Activated naive CD8-positive, alpha-beta T cell treated with anti-CD3 and anti-CD28 coated beads for 36 hours (primary cell): ENCODE data around the gene GTF2A1. TPM values are rescaled to one million over a fixed set of nuclear protein-coding genes. Genes with fewer than 3 reads are reported as not detected.
"Not testable (repeated sequence)": the region's sequence is repeated elsewhere in the genome, so short reads cannot be mapped to it uniquely, and the experiment has no call there.

Experiments
- DNase-seq: peaks from one replicate; pipeline ENCODE4 v3.0.0; 2021
- H3K27ac Mint-ChIP-seq: one replicate; pipeline ENCODE4 v1.8.0; 2022; ENCODE audit warnings: mild to moderate bottlenecking, moderate library complexity, mixed read lengths
- H3K27me3 Mint-ChIP-seq: one replicate; pipeline ENCODE4 v1.8.0; 2022; ENCODE audit warnings: mild to moderate bottlenecking, mixed read lengths
- H3K36me3 Mint-ChIP-seq: one replicate; pipeline ENCODE4 v1.8.0; 2021; ENCODE audit warnings: mild to moderate bottlenecking, mixed read lengths
- H3K4me1 Mint-ChIP-seq: one replicate; pipeline ENCODE4 v1.8.0; 2021; ENCODE audit warnings: mixed read lengths
- H3K4me3 Mint-ChIP-seq: one replicate; pipeline ENCODE4 v1.8.0; 2022; ENCODE audit warnings: mild to moderate bottlenecking, moderate library complexity, mixed read lengths
- H3K9me3 Mint-ChIP-seq: one replicate; pipeline ENCODE4 v1.8.0; 2022; ENCODE audit warnings: mixed read lengths
- total RNA-seq, 2 experiments: library from RNA; stranded (reverse); gene quantifications; one replicate each; pipeline ENCODE4 v1.2.3, GENCODE V29; 2021

The GTF2A1 gene
- total RNA-seq, 2 experiments from 2014 or later, result 42.5 TPM

- not testable (repeated sequence) for H3K27ac Mint-ChIP-seq, DNase-seq, H3K27me3 Mint-ChIP-seq, H3K4me1 Mint-ChIP-seq, H3K36me3 Mint-ChIP-seq, H3K4me3 Mint-ChIP-seq
- peaks cover 13% of the 10 kb centered on the region for H3K9me3 Mint-ChIP-seq
Observed at GRCh38 chr14:81244431-81244830, 23.7 kb upstream of the GTF2A1 start.

DNA sequence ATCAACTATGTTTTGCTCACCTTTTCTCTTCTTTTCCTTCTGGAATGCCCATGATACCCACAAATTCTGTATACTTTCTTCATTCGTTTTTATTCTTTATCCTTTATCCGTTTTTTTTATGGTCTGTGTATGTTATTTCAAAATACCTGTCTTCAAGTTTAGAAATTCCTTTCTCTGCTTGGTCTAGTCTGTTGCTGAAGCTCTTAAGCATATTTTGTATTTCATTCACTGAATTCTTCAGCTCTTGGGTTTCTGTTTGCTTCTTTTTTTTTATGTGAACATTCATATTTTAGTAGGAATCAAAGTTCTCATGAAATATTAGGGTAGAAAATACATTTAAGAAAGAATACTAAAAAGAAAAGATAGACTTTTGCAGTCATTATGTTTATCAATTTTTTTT, 22.7 kb upstream of the GTF2A1 start:
- H3K27me3 Mint-ChIP-seq, result peaks cover 5% of the 10 kb centered on the region

DNA sequence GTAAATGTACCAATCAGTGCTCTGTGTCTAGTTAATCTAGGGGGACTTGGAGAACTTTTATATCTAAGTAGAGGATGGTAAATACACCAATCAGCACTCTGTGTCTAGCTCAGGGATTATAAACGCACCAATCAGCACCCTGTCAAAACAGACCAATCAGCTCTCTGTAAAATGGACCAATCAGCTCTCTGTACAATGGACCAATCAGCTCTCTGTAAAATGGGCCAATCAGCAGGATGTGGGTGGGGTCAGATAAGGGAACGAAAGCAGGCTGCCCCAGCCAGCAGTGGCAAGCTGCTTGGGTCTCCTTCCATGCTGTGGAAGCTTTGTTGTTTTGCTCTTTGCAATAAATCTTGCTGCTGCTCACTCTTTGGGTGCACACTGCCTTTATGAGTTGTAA, 16.1 kb upstream of the GTF2A1 start:
- not testable (repeated sequence) for H3K36me3 Mint-ChIP-seq, H3K4me1 Mint-ChIP-seq, H3K27ac Mint-ChIP-seq, H3K27me3 Mint-ChIP-seq, H3K9me3 Mint-ChIP-seq, DNase-seq, H3K4me3 Mint-ChIP-seq

More for the DNA sequence above, 22.7 kb upstream of the GTF2A1 start:
- DNase-seq, result no peak
- Mint-ChIP-seq H3K9me3 (peaks cover 13% of the 10 kb centered on the region), H3K4me3 (no peak overlapping the region), H3K4me1 (no peaks in the 10 kb centered on the region), H3K27ac (no peak overlapping the region), H3K36me3 (peaks cover 6% of the 10 kb centered on the region)

DNA sequence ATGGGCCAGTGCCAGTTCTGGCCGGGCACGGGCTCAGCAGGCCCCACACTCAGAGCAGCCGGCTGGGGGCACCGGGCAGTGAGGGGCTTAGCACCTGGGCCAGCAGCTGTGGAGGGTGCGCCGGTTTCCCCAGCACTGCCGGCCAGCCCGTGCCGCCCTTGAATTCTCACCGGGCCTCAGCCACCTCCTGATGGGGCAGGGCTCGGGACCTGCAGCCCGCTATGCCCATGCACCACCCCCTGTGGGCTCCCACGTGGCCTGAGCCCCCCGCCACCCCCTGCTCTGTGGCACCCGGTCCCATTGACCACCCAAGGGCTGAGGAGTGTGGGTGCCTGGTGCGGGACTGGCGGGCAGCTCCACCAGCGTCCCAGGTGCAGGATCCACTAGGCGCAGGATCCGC, 15.4 kb upstream of the GTF2A1 start:
- Mint-ChIP-seq H3K27me3 (no peaks in the 10 kb centered on the region), H3K4me3 (no peak overlapping the region), H3K9me3 (no peaks in the 10 kb centered on the region), H3K4me1 (peaks cover 3% of the 10 kb centered on the region), H3K36me3 (no peaks in the 10 kb centered on the region), H3K27ac (no peak overlapping the region)
- DNase-seq, result no peak

DNA sequence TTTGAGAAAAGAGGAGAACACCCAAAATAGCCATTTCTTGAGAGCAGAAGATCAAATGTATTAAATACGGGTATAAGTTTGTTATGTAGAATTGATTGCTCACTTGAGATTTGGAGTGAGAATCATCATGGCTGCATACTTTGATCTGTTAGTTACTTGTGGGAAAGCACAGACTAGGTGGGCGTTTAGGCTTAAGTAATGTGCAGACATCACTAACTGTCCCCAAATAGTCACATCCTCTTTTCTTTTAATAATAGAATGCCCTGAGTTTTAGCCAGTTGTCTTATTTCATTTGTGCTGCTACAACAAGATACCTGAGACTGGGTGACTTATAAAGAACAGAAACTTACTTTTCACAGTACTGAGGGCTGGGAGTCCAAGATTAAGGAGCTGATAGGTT, 14.3 kb upstream of the GTF2A1 start:
- H3K27ac Mint-ChIP-seq, result no peak overlapping the region
- no peak for DNase-seq
- H3K36me3 Mint-ChIP-seq, result no peaks in the 10 kb centered on the region
- peaks cover 3% of the 10 kb centered on the region for H3K4me1 Mint-ChIP-seq
- H3K9me3 Mint-ChIP-seq, result no peaks in the 10 kb centered on the region
- no peak overlapping the region for H3K4me3 Mint-ChIP-seq
- no peaks in the 10 kb centered on the region for H3K27me3 Mint-ChIP-seq

GRCh38 chr14:81234278-81234677, 13.5 kb upstream of the GTF2A1 start:
- no peaks in the 10 kb centered on the region for H3K36me3 Mint-ChIP-seq
- DNase-seq, result no peak
- no peaks in the 10 kb centered on the region for H3K9me3 Mint-ChIP-seq
- H3K4me1 Mint-ChIP-seq, result peaks cover 3% of the 10 kb centered on the region
- no peak overlapping the region for H3K4me3 Mint-ChIP-seq
- H3K27me3 Mint-ChIP-seq, result no peaks in the 10 kb centered on the region
- H3K27ac Mint-ChIP-seq, result no peak overlapping the region

DNA sequence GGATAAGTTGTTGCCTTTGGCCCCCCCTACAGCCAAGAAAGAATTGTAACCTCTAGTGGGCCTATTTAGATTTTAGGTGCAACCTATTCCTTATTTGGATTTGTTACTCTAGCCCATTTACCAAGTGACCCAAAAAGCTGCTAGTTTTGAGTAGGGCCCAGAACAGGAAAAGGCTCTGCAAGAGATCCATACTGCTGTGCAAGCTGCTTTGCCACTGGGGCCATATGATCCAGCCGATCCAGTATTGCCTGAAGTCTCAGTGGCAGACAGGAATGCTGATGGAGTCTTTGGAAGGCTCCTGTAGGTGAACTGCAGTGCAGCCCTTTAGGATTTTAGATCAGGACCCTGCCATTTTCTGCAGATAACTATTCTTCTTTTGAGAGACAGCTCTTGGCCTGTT, 12.9 kb upstream of the GTF2A1 start:
- no peaks in the 10 kb centered on the region for H3K27me3 Mint-ChIP-seq
- DNase-seq, result no peak
- H3K4me1 Mint-ChIP-seq, result peaks cover 3% of the 10 kb centered on the region
- no peak overlapping the region for H3K27ac Mint-ChIP-seq
- H3K9me3 Mint-ChIP-seq, result no peaks in the 10 kb centered on the region
- H3K36me3 Mint-ChIP-seq, result no peaks in the 10 kb centered on the region
- no peak overlapping the region for H3K4me3 Mint-ChIP-seq

DNA sequence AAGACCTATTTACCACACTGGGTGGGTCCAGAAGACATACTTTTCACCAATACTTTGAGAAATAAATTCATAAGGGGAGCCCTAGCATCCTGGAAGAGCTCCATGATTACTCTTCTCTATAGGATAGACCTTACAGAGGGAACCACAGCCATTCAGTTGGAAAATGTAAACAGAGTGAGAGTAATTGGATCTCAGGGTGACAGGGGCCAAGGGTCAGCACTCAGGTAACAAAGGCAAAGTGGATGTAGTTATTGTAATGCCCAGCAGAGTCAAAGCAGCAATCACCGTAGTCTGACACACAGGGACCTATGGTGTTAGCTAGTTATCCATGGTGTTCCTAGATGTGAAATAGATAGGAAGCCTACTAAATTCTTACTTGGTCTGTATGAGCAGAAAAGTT, 10.8 kb upstream of the GTF2A1 start:
- H3K4me3 Mint-ChIP-seq, result no peak overlapping the region
- no peak overlapping the region for H3K27ac Mint-ChIP-seq
- DNase-seq, result no peak
- no peaks in the 10 kb centered on the region for H3K36me3 Mint-ChIP-seq
- H3K9me3 Mint-ChIP-seq, result no peaks in the 10 kb centered on the region
- H3K4me1 Mint-ChIP-seq, result peaks cover 3% of the 10 kb centered on the region
- no peaks in the 10 kb centered on the region for H3K27me3 Mint-ChIP-seq

GRCh38 chr14:81224222-81224621, 3.5 kb upstream of the GTF2A1 start:
- DNase-seq, result no peak
- Mint-ChIP-seq H3K4me1 (peaks cover 6% of the 10 kb centered on the region), H3K27me3 (peaks cover 4% of the 10 kb centered on the region), H3K9me3 (no peaks in the 10 kb centered on the region), H3K27ac (no peak overlapping the region), H3K36me3 (peaks cover 10% of the 10 kb centered on the region), H3K4me3 (no peak overlapping the region)

GRCh38 chr14:81223788-81224187, 3.0 kb upstream of the GTF2A1 start:
- H3K27me3 Mint-ChIP-seq, H3K4me3 Mint-ChIP-seq, H3K4me1 Mint-ChIP-seq, H3K27ac Mint-ChIP-seq, H3K9me3 Mint-ChIP-seq, DNase-seq: not testable (repeated sequence)
- H3K36me3 Mint-ChIP-seq, result peaks cover 12% of the 10 kb centered on the region

- peaks cover 12% of the 10 kb centered on the region for H3K4me1 Mint-ChIP-seq
- H3K27ac Mint-ChIP-seq, result no peak overlapping the region
- H3K27me3 Mint-ChIP-seq, result peaks cover 4% of the 10 kb centered on the region
- no peaks in the 10 kb centered on the region for H3K9me3 Mint-ChIP-seq
- no peak overlapping the region for H3K4me3 Mint-ChIP-seq
- no peak for DNase-seq
- peaks cover 12% of the 10 kb centered on the region for H3K36me3 Mint-ChIP-seq
Observed at GRCh38 chr14:81222691-81223090, 1.9 kb upstream of the GTF2A1 start.

DNA sequence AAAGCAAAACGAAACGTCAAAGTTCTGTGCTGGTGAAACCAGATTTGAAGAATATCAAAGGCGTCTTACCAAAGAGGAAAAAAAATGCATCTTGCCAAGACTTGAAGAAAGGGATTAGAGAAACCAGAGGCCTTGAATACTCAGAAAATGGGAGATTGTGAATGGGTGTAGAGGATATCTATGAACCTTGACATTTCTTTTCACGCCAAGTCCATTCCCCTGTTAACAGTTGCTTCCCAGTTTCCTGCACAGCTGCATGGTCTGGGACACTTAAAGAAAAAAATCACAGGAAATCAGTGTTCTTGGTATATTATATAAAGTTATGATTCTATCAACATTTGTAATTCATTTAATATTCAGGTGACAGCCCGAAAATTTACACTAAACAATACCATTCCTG, 1.4 kb upstream of the GTF2A1 start:
- Mint-ChIP-seq H3K4me1 (peaks cover 16% of the 10 kb centered on the region), H3K27ac (peak overlapping the region; percentile 98), H3K27me3 (peaks cover 4% of the 10 kb centered on the region), H3K9me3 (no peaks in the 10 kb centered on the region), H3K4me3 (peak overlapping the region; percentile 91), H3K36me3 (peaks cover 12% of the 10 kb centered on the region)
- no peak for DNase-seq

DNA sequence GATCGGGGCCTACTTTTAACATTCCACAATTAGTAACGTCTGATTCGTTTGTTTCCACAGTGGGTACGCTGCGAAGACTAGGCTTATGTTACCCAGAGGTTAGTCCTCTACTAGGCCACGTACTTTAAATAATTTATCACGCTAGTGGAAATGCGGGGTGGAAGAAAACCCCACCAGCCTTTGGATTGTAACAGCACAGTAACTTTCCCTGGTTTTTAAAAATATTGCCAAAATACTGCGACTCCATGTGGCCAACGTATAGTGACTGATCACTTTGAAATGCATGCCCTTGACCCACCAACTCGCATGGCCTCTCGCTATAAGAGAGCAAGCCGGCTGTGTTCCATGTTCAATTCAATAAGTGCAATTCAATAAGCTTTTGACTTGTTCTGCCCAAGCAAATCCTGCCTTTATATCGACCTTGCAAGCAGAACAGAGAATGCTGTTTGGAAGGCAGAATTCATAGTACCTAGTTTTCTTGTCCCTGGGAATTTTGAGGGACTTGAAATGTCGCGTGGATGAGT, 882 bp upstream of the GTF2A1 start:
- Mint-ChIP-seq H3K27me3 (peaks cover 4% of the 10 kb centered on the region), H3K9me3 (no peaks in the 10 kb centered on the region), H3K36me3 (peaks cover 14% of the 10 kb centered on the region), H3K4me1 (peaks cover 21% of the 10 kb centered on the region), H3K27ac (peak overlapping the region; percentile 98), H3K4me3 (peak overlapping the region; percentile 91)
- no peak for DNase-seq

- Mint-ChIP-seq H3K9me3 (no peaks in the 10 kb centered on the region), H3K36me3 (peaks cover 23% of the 10 kb centered on the region), H3K4me3 (peak overlapping the region; percentile 91), H3K27me3 (peaks cover 4% of the 10 kb centered on the region), H3K4me1 (peaks cover 24% of the 10 kb centered on the region), H3K27ac (peak overlapping the region; percentile 98)
- no peak for DNase-seq
Observed at GRCh38 chr14:81220580-81220829, 254 bp downstream of the GTF2A1 start.

DNA sequence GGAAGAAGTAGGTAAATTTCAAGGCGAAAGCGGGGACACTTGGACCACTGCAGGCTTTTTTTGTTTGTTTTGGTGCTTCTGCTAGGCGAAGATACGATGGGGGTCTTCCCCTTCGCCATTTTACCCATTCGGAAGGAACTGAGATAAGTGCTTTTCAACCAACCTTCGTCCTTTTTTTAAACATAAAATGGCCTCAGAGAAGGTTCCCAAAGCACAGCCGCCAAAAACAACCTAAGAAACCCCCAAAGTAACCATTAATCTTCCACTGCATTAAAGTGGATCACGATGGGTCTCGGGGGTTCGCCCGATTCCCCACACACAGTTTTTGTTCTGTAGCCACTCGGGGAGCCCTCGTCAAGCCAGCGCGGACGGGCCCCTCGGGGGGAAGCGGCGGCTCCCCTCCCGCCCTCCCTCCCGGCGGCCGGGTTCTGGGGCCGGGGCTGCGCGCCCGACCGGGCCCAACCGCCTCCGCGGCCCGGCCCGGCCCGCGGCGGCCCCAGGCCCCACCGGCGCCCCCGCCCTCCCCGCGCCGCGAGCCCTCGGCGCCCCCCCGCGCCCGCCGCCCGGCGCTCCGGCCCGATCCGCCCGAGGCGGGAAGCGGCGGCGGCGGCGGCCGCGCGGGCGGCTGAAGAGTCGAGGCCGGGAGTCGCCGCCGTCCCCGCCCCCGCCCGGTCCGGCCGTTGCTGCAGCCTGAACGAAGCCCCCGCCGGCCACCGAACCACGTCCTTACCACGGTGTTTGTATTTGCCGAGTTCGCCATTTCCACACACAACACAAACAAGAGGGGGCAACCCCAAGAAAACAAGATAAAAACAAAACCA, 790 bp downstream of the GTF2A1 start:
- peaks cover 4% of the 10 kb centered on the region for H3K27me3 Mint-ChIP-seq
- H3K4me1 Mint-ChIP-seq, result peaks cover 24% of the 10 kb centered on the region
- H3K27ac Mint-ChIP-seq, result peak overlapping the region; percentile 100
- H3K36me3 Mint-ChIP-seq, result peaks cover 27% of the 10 kb centered on the region
- H3K9me3 Mint-ChIP-seq, result no peaks in the 10 kb centered on the region
- DNase-seq, result peak; percentile 44
- peak overlapping the region; percentile 100 for H3K4me3 Mint-ChIP-seq

DNA sequence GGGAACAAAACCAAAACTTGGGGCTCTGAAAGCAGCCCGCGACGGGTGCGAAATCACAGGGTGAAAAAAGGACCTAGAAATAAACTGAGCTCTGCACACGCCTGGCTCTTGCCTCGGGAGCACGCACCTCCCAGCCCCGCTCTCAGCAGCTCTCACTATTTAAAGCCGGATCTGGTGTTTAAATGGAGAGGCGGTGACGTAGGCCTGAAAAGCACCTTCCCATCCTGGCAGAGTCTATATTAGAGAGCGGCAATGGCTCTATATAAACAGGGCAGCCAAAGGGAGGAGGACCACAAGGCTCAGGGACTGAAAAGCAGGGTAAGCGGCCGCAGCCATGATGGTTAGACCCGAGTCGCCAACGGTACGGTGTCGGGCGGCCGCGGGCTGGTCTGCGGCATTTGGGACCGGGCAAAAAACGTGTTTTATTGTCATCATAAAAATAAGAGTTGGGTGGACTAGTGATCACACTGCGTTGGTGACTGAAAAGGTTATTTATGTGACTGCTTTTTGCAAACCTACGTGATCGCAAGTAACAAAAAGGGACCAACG, 1.5 kb downstream of the GTF2A1 start:
- DNase-seq, result peak; percentile 85
- peak overlapping the region; percentile 100 for H3K27ac Mint-ChIP-seq
- H3K36me3 Mint-ChIP-seq, result peaks cover 30% of the 10 kb centered on the region
- no peaks in the 10 kb centered on the region for H3K9me3 Mint-ChIP-seq
- peaks cover 24% of the 10 kb centered on the region for H3K4me1 Mint-ChIP-seq
- peaks cover 4% of the 10 kb centered on the region for H3K27me3 Mint-ChIP-seq
- peak overlapping the region; percentile 100 for H3K4me3 Mint-ChIP-seq
